WI38 (cell line): ENCODE results near the gene GSG1L.
"Not testable (repeated sequence)": the region's sequence is repeated elsewhere in the genome, so short reads cannot be mapped to it uniquely, and the experiment has no call there.

Experiments used
- H3K4me3 ChIP-seq: 2 replicates; pipeline ENCODE4 v1.5.1; 2011; ENCODE audit warnings: low read depth, mild to moderate bottlenecking, control low read depth, low read length
- TF ChIP-seq, protein P1 (sequence below): IDR thresholded peaks from 2 replicates; pipeline ENCODE4 v1.5.1; 2012; ENCODE audit warnings: low read depth, mild to moderate bottlenecking, control low read depth, low read length

Gene GSG1L

DNA sequence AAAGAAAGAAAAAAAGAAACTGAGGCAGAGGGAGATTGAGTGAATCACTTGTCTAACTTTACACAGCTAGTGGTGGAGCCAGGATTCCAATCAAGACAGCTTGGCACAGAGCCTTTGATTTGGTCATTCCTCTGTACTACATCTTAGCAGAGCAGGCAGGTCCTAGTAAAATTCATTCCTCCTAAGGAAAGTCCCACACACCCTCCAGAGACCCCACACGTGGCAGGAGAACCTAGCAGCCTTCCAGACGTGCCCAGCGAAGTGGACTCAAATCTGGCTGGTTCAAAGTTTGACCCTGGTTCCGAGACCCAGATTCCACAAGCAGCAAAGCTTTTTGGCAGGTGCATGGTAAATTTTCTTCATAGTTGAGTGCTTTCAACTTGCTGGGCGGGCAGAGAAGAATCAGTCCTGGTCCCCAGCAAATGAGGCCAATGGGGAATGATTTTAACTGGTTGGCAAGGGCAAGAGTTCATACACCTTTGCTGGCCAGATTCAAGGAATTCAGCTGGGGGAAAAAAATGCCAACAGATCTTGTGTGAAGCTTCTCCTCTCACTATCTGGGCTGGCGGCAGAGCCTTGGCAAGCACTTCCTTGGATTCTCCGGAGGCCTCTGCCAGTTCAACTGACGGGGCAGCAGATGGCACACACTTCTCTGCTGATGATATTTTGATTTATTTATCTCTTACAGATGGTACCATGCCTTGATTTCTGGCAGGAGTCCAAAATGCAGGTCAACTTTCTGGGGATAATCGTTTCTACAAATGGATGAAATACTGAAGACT lies 82.4 kb downstream of the GSG1L start:
- TF ChIP-seq, protein P1, sequence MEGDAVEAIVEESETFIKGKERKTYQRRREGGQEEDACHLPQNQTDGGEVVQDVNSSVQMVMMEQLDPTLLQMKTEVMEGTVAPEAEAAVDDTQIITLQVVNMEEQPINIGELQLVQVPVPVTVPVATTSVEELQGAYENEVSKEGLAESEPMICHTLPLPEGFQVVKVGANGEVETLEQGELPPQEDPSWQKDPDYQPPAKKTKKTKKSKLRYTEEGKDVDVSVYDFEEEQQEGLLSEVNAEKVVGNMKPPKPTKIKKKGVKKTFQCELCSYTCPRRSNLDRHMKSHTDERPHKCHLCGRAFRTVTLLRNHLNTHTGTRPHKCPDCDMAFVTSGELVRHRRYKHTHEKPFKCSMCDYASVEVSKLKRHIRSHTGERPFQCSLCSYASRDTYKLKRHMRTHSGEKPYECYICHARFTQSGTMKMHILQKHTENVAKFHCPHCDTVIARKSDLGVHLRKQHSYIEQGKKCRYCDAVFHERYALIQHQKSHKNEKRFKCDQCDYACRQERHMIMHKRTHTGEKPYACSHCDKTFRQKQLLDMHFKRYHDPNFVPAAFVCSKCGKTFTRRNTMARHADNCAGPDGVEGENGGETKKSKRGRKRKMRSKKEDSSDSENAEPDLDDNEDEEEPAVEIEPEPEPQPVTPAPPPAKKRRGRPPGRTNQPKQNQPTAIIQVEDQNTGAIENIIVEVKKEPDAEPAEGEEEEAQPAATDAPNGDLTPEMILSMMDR, result no peak
- H3K4me3 ChIP-seq, result no peak overlapping the region

GRCh38 chr16:27980076-27980775 lies 83.3 kb downstream of the GSG1L start:
- TF ChIP-seq, protein P1, result no peak
- no peak overlapping the region for H3K4me3 ChIP-seq

- not testable (repeated sequence) for H3K4me3 ChIP-seq
Measured at GRCh38 chr16:27979668-27980067, 83.8 kb downstream of the GSG1L start.

DNA sequence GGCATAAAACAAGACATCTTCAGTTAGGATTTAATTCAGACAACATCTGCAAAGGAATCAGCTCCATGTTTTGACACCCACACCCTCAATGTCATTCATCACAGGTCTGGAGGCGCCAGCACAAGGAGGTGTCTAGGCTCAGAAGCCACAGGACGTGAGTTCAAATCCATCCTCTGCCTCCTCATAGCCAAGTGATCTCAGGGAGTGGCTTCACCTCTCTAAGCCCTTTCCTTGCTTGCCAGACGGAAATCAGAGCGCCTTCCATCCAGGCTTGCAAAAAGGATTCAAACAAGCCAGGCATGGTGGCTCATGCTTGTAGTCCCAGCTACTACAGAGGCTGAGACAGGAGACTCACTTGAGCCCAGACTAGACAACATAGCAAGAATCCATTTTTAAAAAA lies 84.6 kb downstream of the GSG1L start:
- TF ChIP-seq, protein P1, result no peak
- no peak overlapping the region for H3K4me3 ChIP-seq

DNA sequence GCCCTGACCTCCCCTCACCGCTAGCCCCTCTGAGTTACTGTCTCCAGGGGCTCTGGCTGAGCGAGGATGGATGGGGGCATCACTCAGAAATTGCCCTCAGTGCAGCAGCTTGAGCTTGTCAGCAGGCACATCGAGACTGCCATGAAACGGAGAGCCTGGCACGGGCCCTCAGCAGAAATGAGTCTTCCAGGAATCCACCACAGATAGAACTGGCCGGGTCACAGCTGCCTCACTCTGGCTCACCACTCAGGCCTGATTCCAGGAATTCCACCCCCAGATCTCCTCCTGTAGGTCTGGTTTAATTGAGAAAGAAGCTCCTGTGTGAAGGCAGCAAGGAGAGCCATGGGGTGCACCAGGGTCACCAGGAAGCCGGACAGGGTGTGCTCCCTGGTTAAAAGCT lies 85.5 kb downstream of the GSG1L start:
- no peak overlapping the region for H3K4me3 ChIP-seq
- TF ChIP-seq, protein P1, result no peak

- H3K4me3 ChIP-seq, result no peak overlapping the region
- TF ChIP-seq, protein P1, result no peak
Measured at GRCh38 chr16:27976990-27977389, 86.5 kb downstream of the GSG1L start.

DNA sequence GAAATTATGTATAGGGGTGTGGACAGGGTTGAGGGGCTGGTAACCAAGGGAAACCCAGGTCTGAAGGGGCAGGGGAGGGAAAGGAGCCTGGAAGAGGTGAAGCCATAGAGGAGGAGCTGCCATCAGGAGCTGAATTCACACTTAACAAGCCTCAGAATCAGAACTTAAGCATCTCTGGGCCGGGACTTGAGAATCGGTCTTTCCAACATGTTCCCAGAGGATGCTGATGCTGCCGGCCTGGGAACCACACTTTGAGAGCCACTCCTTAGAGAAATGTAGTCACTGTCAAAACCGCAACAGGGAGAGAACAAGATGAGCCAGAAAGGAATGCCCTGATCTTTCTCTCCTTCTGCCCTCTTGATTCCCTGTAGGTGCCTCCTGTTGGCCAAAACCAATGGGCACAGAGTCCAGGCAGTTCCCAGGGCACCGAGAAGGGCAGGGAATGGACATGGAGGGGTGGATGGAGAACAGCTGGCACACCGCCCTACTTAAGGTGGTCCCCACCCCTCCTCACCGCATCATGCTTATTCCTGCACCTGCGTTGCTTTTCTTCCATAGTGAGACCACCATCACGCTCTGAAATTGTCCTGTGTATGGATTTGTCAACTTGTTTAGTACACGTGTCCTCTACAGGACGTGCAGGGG lies 88.5 kb downstream of the GSG1L start:
- no peak overlapping the region for H3K4me3 ChIP-seq
- TF ChIP-seq, protein P1, result no peak
